Liver (tissue), 9 donors: ENCODE measurements around the gene TUBB2A. TPM values are rescaled to one million over a fixed set of nuclear protein-coding genes. Genes with fewer than 3 reads are reported as not detected.

Experiments used
- DNase-seq: peaks from one replicate; pipeline ENCODE4 v3.0.0-alpha.2; 2017; ENCODE audit warnings: low spot score
- H3K27ac ChIP-seq, 2 donors: one replicate each; pipeline ENCODE4 v1.7.0; 2013; ENCODE audit warnings: inconsistent platforms in 2 of 2, low read length in 2 of 2, control low read depth in 1 of 2, low read depth in 1 of 2, mild to moderate bottlenecking in 1 of 2
- H3K27me3 ChIP-seq, 4 donors: one replicate each; pipeline versions ENCODE4 v1.6.1 to v1.7.0; 2013; ENCODE audit warnings: low read length in 3 of 4, inconsistent platforms in 1 of 4, mild to moderate bottlenecking in 1 of 4, moderate library complexity in 1 of 4; ENCODE audit not compliant: control insufficient read depth in 4 of 4, insufficient read depth in 4 of 4
- H3K36me3 ChIP-seq, 4 donors: one replicate each; pipeline versions ENCODE4 v1.6.1 to v1.7.0; 2013; ENCODE audit warnings: low read length in 3 of 4, mild to moderate bottlenecking in 3 of 4, low read depth in 1 of 4, moderate library complexity in 1 of 4; ENCODE audit not compliant: control insufficient read depth in 4 of 4, insufficient read depth in 3 of 4
- H3K4me1 ChIP-seq, 4 donors: one replicate each; pipeline versions ENCODE4 v1.6.1 to v1.7.0; 2013; ENCODE audit warnings: low read length in 3 of 4, mild to moderate bottlenecking in 3 of 4, moderate library complexity in 1 of 4; ENCODE audit not compliant: control insufficient read depth in 4 of 4, insufficient read depth in 4 of 4
- H3K4me3 ChIP-seq, 3 donors: one replicate each; pipeline versions ENCODE4 v1.6.1 to v1.7.0; 2013; ENCODE audit warnings: low read length in 3 of 3, control low read depth in 1 of 3, low read depth in 1 of 3, mild to moderate bottlenecking in 1 of 3
- H3K9ac ChIP-seq, 2 donors: one replicate each; pipeline ENCODE4 v1.7.0; 2013; ENCODE audit warnings: low read length in 2 of 2, mild to moderate bottlenecking in 2 of 2, moderate library complexity in 2 of 2, control low read depth in 1 of 2, low read depth in 1 of 2
- H3K9me3 ChIP-seq, 4 donors: one replicate each; pipeline versions ENCODE4 v1.6.1 to v1.7.0; 2013; ENCODE audit warnings: low read length in 3 of 4; ENCODE audit not compliant: control insufficient read depth in 4 of 4
- EGR1 ChIP-seq, 2 donors: IDR thresholded peaks; 2 replicates each; pipeline ENCODE4 v1.6.1; 2016 to 2018; ENCODE audit warnings: antibody characterized with exemption in 2 of 2, low read depth in 2 of 2
- FOXA2 ChIP-seq: IDR thresholded peaks from 2 replicates; pipeline ENCODE4 v1.6.1; 2016; ENCODE audit warnings: antibody characterized with exemption
- GABPA ChIP-seq, 2 donors: IDR thresholded peaks in 1 of 2; conservative IDR thresholded peaks in 1 of 2; 2 replicates each; pipeline ENCODE4 v1.6.1; 2016; ENCODE audit warnings: antibody characterized with exemption in 2 of 2, mild to moderate bottlenecking in 1 of 2, moderate library complexity in 1 of 2
- HNF4A ChIP-seq, 2 donors: conservative IDR thresholded peaks; 2 replicates each; pipeline ENCODE4 v1.6.1; 2016; ENCODE audit warnings: antibody characterized with exemption in 2 of 2, mild to moderate bottlenecking in 2 of 2
- HNF4G ChIP-seq: IDR thresholded peaks from 2 replicates; pipeline ENCODE4 v1.6.1; 2016; ENCODE audit warnings: antibody characterized with exemption
- JUND ChIP-seq, 2 donors: IDR thresholded peaks; 2 replicates each; pipeline ENCODE4 v1.6.1; 2016; ENCODE audit warnings: antibody characterized with exemption in 2 of 2
- NR2F2 ChIP-seq: IDR thresholded peaks from 2 replicates; pipeline ENCODE4 v1.6.1; 2016; ENCODE audit warnings: antibody characterized with exemption
- RAD21 ChIP-seq, 2 donors: IDR thresholded peaks; 2 replicates each; pipeline ENCODE4 v1.6.1; 2016; ENCODE audit warnings: antibody characterized with exemption in 2 of 2, mild to moderate bottlenecking in 2 of 2
- RXRA ChIP-seq, 2 donors: IDR thresholded peaks; 2 replicates each; pipeline ENCODE4 v1.6.1; 2017 to 2018; ENCODE audit warnings: antibody characterized with exemption in 2 of 2, mild to moderate bottlenecking in 1 of 2
- TAF1 ChIP-seq: conservative IDR thresholded peaks from 2 replicates; pipeline ENCODE4 v1.6.1; 2016; ENCODE audit warnings: antibody characterized with exemption, mild to moderate bottlenecking
- YY1 ChIP-seq: IDR thresholded peaks from 2 replicates; pipeline ENCODE4 v1.6.1; 2016; ENCODE audit warnings: antibody characterized with exemption, mild to moderate bottlenecking
- WGBS: extraction: QIAGEN DNeasy Blood & Tissue Kit; methylation state at CpG from one replicate; pipeline ENCODE4 v1.1.7; 2013; 5-methylcytosine and 5-hydroxymethylcytosine counted together
- polyA plus RNA-seq, 2 donors: library from polyadenylated mRNA; stranded (reverse) in 1 of 2; unstranded in 1 of 2; fragments of 200-250 nt in 1 of 2; fragments of >200 nt in 1 of 2; fragmentation: Nextera tagmentation in 1 of 2; extraction: Ambion mirVana in 1 of 2; gene quantifications; one replicate each; pipeline versions ENCODE4 v1.2.1 to v1.2.3, GENCODE V29; 2013 to 2015
- total RNA-seq, 2 donors: library from RNA; depleted of rRNA; stranded (reverse); fragments of >200 nt; gene quantifications; one replicate each; pipeline ENCODE4 v1.2.3, GENCODE V29; 2014
- TF ChIP-seq, protein P1 (sequence below): IDR thresholded peaks from 2 replicates; pipeline ENCODE4 v1.6.1; 2016; ENCODE audit warnings: antibody characterized with exemption, mild to moderate bottlenecking
- TF ChIP-seq, protein P2 (sequence below): IDR thresholded peaks from 2 replicates; pipeline ENCODE4 v1.6.1; 2016; ENCODE audit warnings: antibody characterized with exemption
- TF ChIP-seq, protein P3 (sequence below): fragments of 150-350 bp; IDR thresholded peaks from 2 replicates; pipeline ENCODE4 v1.5.1; 2017; ENCODE audit warnings: improper control_type of control experiment, low read depth, low read length; ENCODE audit not compliant: missing input control
- TF ChIP-seq, protein P4 (sequence below): IDR thresholded peaks from 2 replicates; pipeline ENCODE4 v1.6.1; 2016; ENCODE audit warnings: antibody characterized with exemption
- donor health status: healthy.
- donor health status: healthy.
- donor health status: healthy.
- donor health status: healthy.
- donor health status: healthy.

TUBB2A gene
- total and polyA plus RNA-seq, 4 donors: 53.5 to 94.8 (median 88.1) TPM

DNA sequence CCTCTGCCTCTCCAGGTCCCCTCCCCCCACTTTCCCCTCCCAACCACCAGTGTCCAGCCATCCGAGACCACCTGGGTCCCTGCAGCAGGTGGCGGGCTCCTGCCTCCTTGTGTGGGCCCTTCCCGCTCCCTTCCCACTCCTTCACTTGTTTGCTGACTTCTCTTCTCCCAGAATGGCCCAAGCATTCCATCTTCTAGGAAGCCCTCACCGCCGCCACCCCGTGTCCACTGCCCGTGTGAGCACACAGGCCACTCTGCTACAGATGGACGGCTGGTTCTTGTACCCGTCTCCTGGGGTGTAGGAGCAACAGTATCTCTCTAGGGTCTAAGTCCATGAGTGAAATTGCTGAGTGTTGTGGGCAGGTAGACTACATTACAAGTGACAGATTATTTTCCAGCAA lies 23.8 kb downstream of the TUBB2A start:
- H3K4me3 ChIP-seq: peak overlapping the region in 1 of 3 donors; percentile 3
- WGBS: 63% methylated on average over 9 of the region's 9 CpGs
- peak overlapping the region; percentile 63 to 77 for H3K27ac ChIP-seq
- H3K4me1 ChIP-seq: peaks cover 12 to 54% (median 34%) of the 10 kb centered on the region in 4 donors
- no peaks in the 10 kb centered on the region for H3K9me3 ChIP-seq
- TF ChIP-seq TAF1 (no peak), RAD21 (IDR thresholded peaks at IDR 0.05) (no peak), NR2F2 (no peak), RXRA (IDR thresholded peaks at IDR 0.05) (peak in 1 of 2 donors; percentile 7), FOXA2 (no peak), GABPA (IDR thresholded peaks at IDR 0.05 in 1 of 2, conservative IDR thresholded peaks at IDR 0.05 in 1 of 2) (no peak), EGR1 (IDR thresholded peaks at IDR 0.05; ENCODE audit: low read depth in 2 of 2) (no peak), HNF4A (conservative IDR thresholded peaks at IDR 0.05) (peak; percentile 62 to 64), YY1 (peak; percentile 14), JUND (IDR thresholded peaks at IDR 0.05) (no peak), HNF4G (no peak)
- TF ChIP-seq, protein P1, sequence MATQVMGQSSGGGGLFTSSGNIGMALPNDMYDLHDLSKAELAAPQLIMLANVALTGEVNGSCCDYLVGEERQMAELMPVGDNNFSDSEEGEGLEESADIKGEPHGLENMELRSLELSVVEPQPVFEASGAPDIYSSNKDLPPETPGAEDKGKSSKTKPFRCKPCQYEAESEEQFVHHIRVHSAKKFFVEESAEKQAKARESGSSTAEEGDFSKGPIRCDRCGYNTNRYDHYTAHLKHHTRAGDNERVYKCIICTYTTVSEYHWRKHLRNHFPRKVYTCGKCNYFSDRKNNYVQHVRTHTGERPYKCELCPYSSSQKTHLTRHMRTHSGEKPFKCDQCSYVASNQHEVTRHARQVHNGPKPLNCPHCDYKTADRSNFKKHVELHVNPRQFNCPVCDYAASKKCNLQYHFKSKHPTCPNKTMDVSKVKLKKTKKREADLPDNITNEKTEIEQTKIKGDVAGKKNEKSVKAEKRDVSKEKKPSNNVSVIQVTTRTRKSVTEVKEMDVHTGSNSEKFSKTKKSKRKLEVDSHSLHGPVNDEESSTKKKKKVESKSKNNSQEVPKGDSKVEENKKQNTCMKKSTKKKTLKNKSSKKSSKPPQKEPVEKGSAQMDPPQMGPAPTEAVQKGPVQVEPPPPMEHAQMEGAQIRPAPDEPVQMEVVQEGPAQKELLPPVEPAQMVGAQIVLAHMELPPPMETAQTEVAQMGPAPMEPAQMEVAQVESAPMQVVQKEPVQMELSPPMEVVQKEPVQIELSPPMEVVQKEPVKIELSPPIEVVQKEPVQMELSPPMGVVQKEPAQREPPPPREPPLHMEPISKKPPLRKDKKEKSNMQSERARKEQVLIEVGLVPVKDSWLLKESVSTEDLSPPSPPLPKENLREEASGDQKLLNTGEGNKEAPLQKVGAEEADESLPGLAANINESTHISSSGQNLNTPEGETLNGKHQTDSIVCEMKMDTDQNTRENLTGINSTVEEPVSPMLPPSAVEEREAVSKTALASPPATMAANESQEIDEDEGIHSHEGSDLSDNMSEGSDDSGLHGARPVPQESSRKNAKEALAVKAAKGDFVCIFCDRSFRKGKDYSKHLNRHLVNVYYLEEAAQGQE: no peak
- TF ChIP-seq, protein P2, sequence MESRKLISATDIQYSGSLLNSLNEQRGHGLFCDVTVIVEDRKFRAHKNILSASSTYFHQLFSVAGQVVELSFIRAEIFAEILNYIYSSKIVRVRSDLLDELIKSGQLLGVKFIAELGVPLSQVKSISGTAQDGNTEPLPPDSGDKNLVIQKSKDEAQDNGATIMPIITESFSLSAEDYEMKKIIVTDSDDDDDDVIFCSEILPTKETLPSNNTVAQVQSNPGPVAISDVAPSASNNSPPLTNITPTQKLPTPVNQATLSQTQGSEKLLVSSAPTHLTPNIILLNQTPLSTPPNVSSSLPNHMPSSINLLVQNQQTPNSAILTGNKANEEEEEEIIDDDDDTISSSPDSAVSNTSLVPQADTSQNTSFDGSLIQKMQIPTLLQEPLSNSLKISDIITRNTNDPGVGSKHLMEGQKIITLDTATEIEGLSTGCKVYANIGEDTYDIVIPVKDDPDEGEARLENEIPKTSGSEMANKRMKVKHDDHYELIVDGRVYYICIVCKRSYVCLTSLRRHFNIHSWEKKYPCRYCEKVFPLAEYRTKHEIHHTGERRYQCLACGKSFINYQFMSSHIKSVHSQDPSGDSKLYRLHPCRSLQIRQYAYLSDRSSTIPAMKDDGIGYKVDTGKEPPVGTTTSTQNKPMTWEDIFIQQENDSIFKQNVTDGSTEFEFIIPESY: no peak
- TF ChIP-seq, protein P3, sequence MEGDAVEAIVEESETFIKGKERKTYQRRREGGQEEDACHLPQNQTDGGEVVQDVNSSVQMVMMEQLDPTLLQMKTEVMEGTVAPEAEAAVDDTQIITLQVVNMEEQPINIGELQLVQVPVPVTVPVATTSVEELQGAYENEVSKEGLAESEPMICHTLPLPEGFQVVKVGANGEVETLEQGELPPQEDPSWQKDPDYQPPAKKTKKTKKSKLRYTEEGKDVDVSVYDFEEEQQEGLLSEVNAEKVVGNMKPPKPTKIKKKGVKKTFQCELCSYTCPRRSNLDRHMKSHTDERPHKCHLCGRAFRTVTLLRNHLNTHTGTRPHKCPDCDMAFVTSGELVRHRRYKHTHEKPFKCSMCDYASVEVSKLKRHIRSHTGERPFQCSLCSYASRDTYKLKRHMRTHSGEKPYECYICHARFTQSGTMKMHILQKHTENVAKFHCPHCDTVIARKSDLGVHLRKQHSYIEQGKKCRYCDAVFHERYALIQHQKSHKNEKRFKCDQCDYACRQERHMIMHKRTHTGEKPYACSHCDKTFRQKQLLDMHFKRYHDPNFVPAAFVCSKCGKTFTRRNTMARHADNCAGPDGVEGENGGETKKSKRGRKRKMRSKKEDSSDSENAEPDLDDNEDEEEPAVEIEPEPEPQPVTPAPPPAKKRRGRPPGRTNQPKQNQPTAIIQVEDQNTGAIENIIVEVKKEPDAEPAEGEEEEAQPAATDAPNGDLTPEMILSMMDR: no peak
- TF ChIP-seq, protein P4, sequence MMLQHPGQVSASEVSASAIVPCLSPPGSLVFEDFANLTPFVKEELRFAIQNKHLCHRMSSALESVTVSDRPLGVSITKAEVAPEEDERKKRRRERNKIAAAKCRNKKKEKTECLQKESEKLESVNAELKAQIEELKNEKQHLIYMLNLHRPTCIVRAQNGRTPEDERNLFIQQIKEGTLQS: no peak
- no peak overlapping the region for H3K9ac ChIP-seq
- H3K36me3 ChIP-seq: peaks cover 9 to 32% (median 24%) of the 10 kb centered on the region in 4 donors
- H3K27me3 ChIP-seq: no peaks in the 10 kb centered on the region
- no peak for DNase-seq

DNA sequence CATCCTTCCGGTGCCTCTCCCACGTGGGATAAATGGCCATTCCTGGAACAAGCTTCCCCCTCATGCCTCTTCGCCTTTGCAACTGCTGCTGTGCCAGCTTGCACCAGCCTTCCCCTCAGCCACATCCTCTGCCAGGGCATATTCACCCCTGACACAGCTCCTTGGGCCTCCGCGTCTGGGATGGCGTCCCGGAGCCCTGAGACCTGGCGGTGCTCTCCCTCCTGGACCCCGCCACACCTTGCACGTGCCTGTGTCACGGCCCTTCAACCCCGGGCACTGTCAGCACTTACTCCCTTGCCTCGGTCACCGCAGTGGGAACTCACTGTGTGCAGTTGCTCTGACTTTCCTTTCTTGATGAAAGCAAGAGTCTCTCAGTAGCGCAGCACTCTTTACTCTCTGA lies 25.6 kb downstream of the TUBB2A start:
- H3K27me3 ChIP-seq: no peaks in the 10 kb centered on the region
- H3K4me1 ChIP-seq: peaks cover 5 to 36% (median 20%) of the 10 kb centered on the region in 4 donors
- WGBS: 94% methylated on average over 15 of the region's 15 CpGs
- no peak for DNase-seq
- TF ChIP-seq RAD21 (IDR thresholded peaks at IDR 0.05): no peak
- peaks cover 10 to 32% (median 24%) of the 10 kb centered on the region in 4 donors for H3K36me3 ChIP-seq
- no peaks in the 10 kb centered on the region for H3K9me3 ChIP-seq
- no peak overlapping the region for H3K4me3 ChIP-seq
- H3K27ac ChIP-seq: no peak overlapping the region
- H3K9ac ChIP-seq: no peak overlapping the region
